K562 (cell line): ENCODE results near the gene MED15. TPM values are rescaled to one million over a fixed set of nuclear protein-coding genes. Genes with fewer than 3 reads are reported as not detected.

ENCODE experiments used
- CLOCK ChIP-seq: fragments of 250-450 bp; sonication (Bioruptor Pico); IDR thresholded peaks from 2 replicates; pipeline ENCODE4 v1.4.0; 2020; ENCODE audit warnings: mild to moderate bottlenecking, moderate library complexity, borderline replicate concordance
- ELF1 ChIP-seq: fragments of 200-800 bp; sonication (Bioruptor generic); IDR thresholded peaks from 2 replicates; pipeline ENCODE4 v1.6.1; 2016; ENCODE audit warnings: missing genetic modification characterization, missing compliant biosample characterization
- MAX ChIP-seq: sonication (generic); formaldehyde crosslinking; IDR thresholded peaks from 2 replicates; pipeline ENCODE4 v1.9.0; 2022; ENCODE audit warnings: mild to moderate bottlenecking, missing genetic modification reagents
- TAF7 ChIP-seq: fragments of 450-650 bp; IDR thresholded peaks from 2 replicates; pipeline ENCODE4 v1.6.1; 2016; ENCODE audit warnings: missing genetic modification characterization, missing compliant biosample characterization
- polyA plus RNA-seq, 8 experiments: library from polyadenylated mRNA; depleted of rRNA in 4 of 8; stranded (reverse) in 5 of 8; unstranded in 3 of 8; fragments of >200 nt; fragmentation: Nextera tagmentation in 2 of 8; fragmentation: Illumina TruSeq in 1 of 8; extraction: Ambion mirVana in 2 of 8; extraction: Trizol in 1 of 8; gene quantifications; 2 replicates each; pipeline versions ENCODE4 v1.2.1 to v1.2.3, GENCODE V29; 2011 to 2014; ENCODE audit warnings: inconsistent platforms in 1 of 8, missing spikeins in 1 of 8
- total RNA-seq, 7 experiments: library from RNA; depleted of rRNA in 6 of 7; stranded (reverse); fragments of >200 nt in 6 of 7; fragmentation: Illumina TruSeq in 2 of 7; extraction: Trizol in 2 of 7; gene quantifications; 2 replicates each; pipeline versions ENCODE4 v1.2.1 to v1.2.3, GENCODE V29; 2011 to 2021; ENCODE audit warnings: low replicate concordance in 1 of 7
- TF ChIP-seq, protein P1 (sequence below): sonication (generic); formaldehyde crosslinking; IDR thresholded peaks from 2 replicates; pipeline ENCODE4 v1.8.1; 2022; ENCODE audit warnings: missing genetic modification reagents

MED15 gene
- total and polyA plus RNA-seq, 9 of the 15 experiments (the other 6 are each of a cell fraction or from before 2014, with no cell fraction given) = 4.0 to 271 (median 60.1) TPM

DNA sequence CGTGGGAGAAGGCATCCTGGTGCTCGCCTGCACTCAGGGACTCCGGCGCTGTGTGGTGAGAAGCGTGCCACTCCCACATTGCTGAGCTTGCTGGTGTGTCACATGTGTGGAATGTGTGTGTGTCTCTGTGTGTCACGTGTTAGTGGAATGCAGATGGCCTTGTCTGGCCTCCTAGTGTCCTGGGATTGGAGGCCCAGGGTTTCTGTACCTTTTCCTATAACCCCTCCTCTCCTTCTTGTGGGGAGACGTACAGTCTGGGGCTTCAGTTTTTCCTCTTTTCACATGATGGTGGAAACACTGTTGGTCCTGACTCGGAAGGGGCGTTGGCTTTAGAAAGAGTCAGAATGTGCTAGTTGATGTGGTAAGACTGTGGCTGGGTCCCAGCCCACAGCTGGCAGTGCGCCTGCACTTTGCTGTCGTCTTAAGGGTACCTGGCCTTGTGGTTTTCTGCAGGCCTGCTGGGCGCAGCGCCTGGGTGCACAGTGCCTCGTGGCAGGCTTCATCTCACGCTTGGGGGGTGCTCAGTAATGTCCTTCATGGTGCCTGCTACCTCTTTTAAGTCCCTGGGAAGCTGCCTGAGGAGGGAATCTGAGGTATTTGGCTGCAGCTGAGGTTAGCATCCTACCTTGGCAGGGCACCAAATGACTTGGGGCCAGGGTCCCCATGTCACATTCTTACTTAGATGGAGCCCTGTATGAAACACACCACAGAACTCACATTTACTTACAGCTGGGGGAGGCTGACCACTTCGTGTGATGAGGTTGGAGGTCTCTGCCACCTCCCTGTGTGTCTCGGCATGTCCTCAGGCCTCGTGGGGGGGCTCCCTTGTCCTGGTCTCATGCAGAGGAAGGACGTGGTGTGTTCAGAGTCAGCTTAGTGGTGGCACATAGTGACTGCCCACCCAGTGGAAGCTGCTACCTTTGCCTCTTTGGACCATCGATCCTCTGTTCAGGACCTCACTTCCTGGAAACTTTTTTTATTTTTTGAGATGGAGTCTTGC lies 61.9 kb downstream of the MED15 start (continued):
- no peak for TF ChIP-seq CLOCK
- peak; percentile 50; the same call in 1 of the 2 replicates for TF ChIP-seq MAX (CRISPR knock-in tag)
- TF ChIP-seq, protein P1, sequence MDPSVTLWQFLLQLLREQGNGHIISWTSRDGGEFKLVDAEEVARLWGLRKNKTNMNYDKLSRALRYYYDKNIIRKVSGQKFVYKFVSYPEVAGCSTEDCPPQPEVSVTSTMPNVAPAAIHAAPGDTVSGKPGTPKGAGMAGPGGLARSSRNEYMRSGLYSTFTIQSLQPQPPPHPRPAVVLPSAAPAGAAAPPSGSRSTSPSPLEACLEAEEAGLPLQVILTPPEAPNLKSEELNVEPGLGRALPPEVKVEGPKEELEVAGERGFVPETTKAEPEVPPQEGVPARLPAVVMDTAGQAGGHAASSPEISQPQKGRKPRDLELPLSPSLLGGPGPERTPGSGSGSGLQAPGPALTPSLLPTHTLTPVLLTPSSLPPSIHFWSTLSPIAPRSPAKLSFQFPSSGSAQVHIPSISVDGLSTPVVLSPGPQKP (CRISPR knock-in tag) = 0 out of 2 replicates have a peak, but pooled peaks have one; percentile 23
- TF ChIP-seq TAF7 = 0 out of 2 replicates have a peak, but pooled peaks have one; percentile 7
- TF ChIP-seq ELF1 (tag) = no peak
